ENCODE data around the gene RUNX3. TPM values are rescaled to one million over a fixed set of nuclear protein-coding genes. Genes with fewer than 3 reads are reported as not detected.

RUNX3 gene
- total and polyA plus RNA-seq, 2 donors (not counting 3 experiments of a cell fraction or from before 2014, with no cell fraction given), result not detected

GRCh38 chr1:24970926-24971875 is 41.1 kb upstream of the RUNX3 start:
- POLR2A ChIA-PET, result no interaction called here

More at GRCh38 chr1:24970926-24971875, 41.1 kb upstream of the RUNX3 start:
- DNase-seq (ENCODE audit: low read depth, low spot score), result no peak
- no TSS peak for BruUV-seq (replicated peaks)
- FAIRE-seq, result no peak
- H4K20me1 ChIP-seq (replicated peaks; ENCODE audit: control insufficient read depth, extremely low read depth, insufficient read depth, low read length), result no peaks in the 10 kb centered on the region
- no peaks in the 10 kb centered on the region for H3K79me2 ChIP-seq (ENCODE audit: control insufficient read depth, insufficient read depth, low read length)
- H3K4me1 ChIP-seq (ENCODE audit: control insufficient read depth, extremely low read depth, insufficient read depth, low read length), result no peaks in the 10 kb centered on the region
- H3K9me1 ChIP-seq (replicated peaks; ENCODE audit: control insufficient read depth, extremely low read depth, insufficient read depth, low read length), result no peaks in the 10 kb centered on the region
- no peak overlapping the region for H3K9ac ChIP-seq (replicated peaks; ENCODE audit: extremely low read depth, insufficient read depth, low read length)
- H3K9me3 ChIP-seq (replicated peaks; ENCODE audit: control insufficient read depth, insufficient read depth, low read length), result peaks cover 3% of the 10 kb centered on the region
- peaks cover 2 to 4% of the 10 kb centered on the region in 2 experiments for H3K27me3 ChIP-seq (ENCODE audit: control insufficient read depth in 2 of 2, insufficient read depth in 2 of 2, low read length in 2 of 2)
- CTCF ChIA-PET, result no interaction called here
- no peak overlapping the region for H3K4me2 ChIP-seq (ENCODE audit: insufficient read depth, low read length)
- dilution Hi-C loops (cut with MboI; ENCODE audit: extremely low pct_ligation_motif_present, low sequenced_read_pairs) (no loop called here), intact Hi-C loops (cut with micrococcal nuclease) (no loop called here)
- H3K4me3 ChIP-seq (replicated peaks in 1 of 3; ENCODE audit: insufficient read depth in 1 of 3, low read depth in 1 of 3, low read length in 3 of 3), result no peak overlapping the region
- TF ChIP-seq POLR2A (IDR thresholded peaks at IDR 0.05; ENCODE audit: low read depth, low read length) (no peak), CTCF (IDR thresholded peaks at IDR 0.05; ENCODE audit: extremely low read depth in 1 of 2, insufficient read depth in 1 of 2, low read depth in 1 of 2, low read length in 2 of 2) (no peak), EZH2 (IDR thresholded peaks at IDR 0.05; ENCODE audit: borderline replicate concordance, low read depth, low read length, severe bottlenecking) (no peak), FOS (IDR thresholded peaks at IDR 0.05; ENCODE audit: borderline replicate concordance, insufficient read depth, low read length) (no peak), GATA2 (IDR thresholded peaks at IDR 0.05; ENCODE audit: insufficient read depth, insufficient read length, low read depth, low read length) (no peak), JUN (IDR thresholded peaks at IDR 0.05; ENCODE audit: borderline replicate concordance, insufficient read depth, insufficient read length, low read depth) (no peak), POLR2AphosphoS5 (IDR thresholded peaks at IDR 0.05; ENCODE audit: insufficient read depth, low read depth, low read length) (no peak), MYC (IDR thresholded peaks at IDR 0.05; ENCODE audit: low read depth, low read length) (no peak), MAX (IDR thresholded peaks at IDR 0.05; ENCODE audit: insufficient read depth, insufficient read length) (no peak)
- H3K27ac ChIP-seq (ENCODE audit: insufficient read depth, low read depth, low read length), result no peak overlapping the region
- no peak overlapping the region for H2AFZ ChIP-seq (ENCODE audit: low read depth, low read length)
- no peaks in the 10 kb centered on the region for H3K36me3 ChIP-seq (ENCODE audit: control insufficient read depth in 2 of 2, extremely low read depth in 1 of 2, insufficient read depth in 2 of 2, low read length in 2 of 2)
